Duodenal mucosa (tissue), 2 donors: ENCODE measurements around the gene PDE4B.
"Not testable (repeated sequence)": the region's sequence is repeated elsewhere in the genome, so short reads cannot be mapped to it uniquely, and the experiment has no call there.

Experiments used
- H3K27ac ChIP-seq: one replicate; pipeline ENCODE4 v1.7.0; 2013; ENCODE audit warnings: low read depth, low read length
- H3K27me3 ChIP-seq, 2 donors: one replicate each; pipeline ENCODE4 v1.7.0; 2013; ENCODE audit warnings: low read length in 2 of 2, control low read depth in 1 of 2; ENCODE audit not compliant: insufficient read depth in 2 of 2, control insufficient read depth in 1 of 2
- H3K36me3 ChIP-seq, 2 donors: one replicate each; pipeline ENCODE4 v1.7.0; 2013; ENCODE audit warnings: low read length in 2 of 2, control low read depth in 1 of 2; ENCODE audit not compliant: insufficient read depth in 2 of 2, control insufficient read depth in 1 of 2
- H3K4me1 ChIP-seq, 2 donors: one replicate each; pipeline ENCODE4 v1.7.0; 2013; ENCODE audit warnings: low read length in 2 of 2, control low read depth in 1 of 2; ENCODE audit not compliant: insufficient read depth in 2 of 2, control insufficient read depth in 1 of 2
- H3K4me3 ChIP-seq, 2 donors: one replicate each; pipeline ENCODE4 v1.7.0; 2013; ENCODE audit warnings: low read length in 2 of 2, low read depth in 1 of 2
- H3K9ac ChIP-seq, 2 donors: one replicate each; pipeline ENCODE4 v1.7.0; 2013; ENCODE audit warnings: low read length in 2 of 2, low read depth in 1 of 2
- H3K9me3 ChIP-seq, 2 donors: one replicate each; pipeline ENCODE4 v1.7.0; 2013; ENCODE audit warnings: low read length in 2 of 2, control low read depth in 1 of 2; ENCODE audit not compliant: control insufficient read depth in 1 of 2

PDE4B gene

GRCh38 chr1:66088787-66089186 lies 296.1 kb downstream of the PDE4B start:
- no peak overlapping the region for H3K4me3 ChIP-seq
- H3K9me3 ChIP-seq = no peaks in the 10 kb centered on the region
- H3K36me3 ChIP-seq = no peaks in the 10 kb centered on the region
- no peaks in the 10 kb centered on the region for H3K27me3 ChIP-seq
- no peaks in the 10 kb centered on the region for H3K4me1 ChIP-seq
- no peak overlapping the region for H3K27ac ChIP-seq
- H3K9ac ChIP-seq = no peak overlapping the region

GRCh38 chr1:66090859-66091457 lies 298.3 kb downstream of the PDE4B start:
- H3K9me3 ChIP-seq = no peaks in the 10 kb centered on the region
- H3K9ac ChIP-seq = no peak overlapping the region
- H3K27ac ChIP-seq = no peak overlapping the region
- no peaks in the 10 kb centered on the region for H3K4me1 ChIP-seq
- H3K36me3 ChIP-seq = no peaks in the 10 kb centered on the region
- no peaks in the 10 kb centered on the region for H3K27me3 ChIP-seq
- no peak overlapping the region for H3K4me3 ChIP-seq

- Histone ChIP-seq H3K9me3 (no peaks in the 10 kb centered on the region), H3K27ac (no peak overlapping the region), H3K27me3 (no peaks in the 10 kb centered on the region), H3K36me3 (no peaks in the 10 kb centered on the region), H3K4me1 (no peaks in the 10 kb centered on the region), H3K9ac (no peak overlapping the region), H3K4me3 (no peak overlapping the region)
Observed at GRCh38 chr1:66095190-66095589, 302.5 kb downstream of the PDE4B start.

- not testable (repeated sequence) for H3K9me3 ChIP-seq, H3K36me3 ChIP-seq, H3K27me3 ChIP-seq, H3K4me1 ChIP-seq, H3K4me3 ChIP-seq, H3K9ac ChIP-seq, H3K27ac ChIP-seq
Observed at GRCh38 chr1:66100959-66101358, 308.3 kb downstream of the PDE4B start.

- not testable (repeated sequence) for H3K9ac ChIP-seq, H3K27ac ChIP-seq, H3K9me3 ChIP-seq, H3K36me3 ChIP-seq, H3K4me1 ChIP-seq, H3K27me3 ChIP-seq, H3K4me3 ChIP-seq
Observed at GRCh38 chr1:66104076-66104475, 311.4 kb downstream of the PDE4B start.

GRCh38 chr1:66108624-66109023 lies 315.9 kb downstream of the PDE4B start:
- no peak overlapping the region for H3K9ac ChIP-seq
- no peaks in the 10 kb centered on the region for H3K36me3 ChIP-seq
- no peak overlapping the region for H3K4me3 ChIP-seq
- no peak overlapping the region for H3K27ac ChIP-seq
- H3K9me3 ChIP-seq = no peaks in the 10 kb centered on the region
- H3K4me1 ChIP-seq = no peaks in the 10 kb centered on the region
- no peaks in the 10 kb centered on the region for H3K27me3 ChIP-seq

GRCh38 chr1:66112744-66113400 lies 320.2 kb downstream of the PDE4B start:
- Histone ChIP-seq H3K9ac (no peak overlapping the region), H3K9me3 (no peaks in the 10 kb centered on the region), H3K36me3 (no peaks in the 10 kb centered on the region), H3K27ac (no peak overlapping the region), H3K4me1 (no peaks in the 10 kb centered on the region), H3K27me3 (no peaks in the 10 kb centered on the region), H3K4me3 (no peak overlapping the region)

GRCh38 chr1:66119148-66119547 lies 326.5 kb downstream of the PDE4B start:
- no peaks in the 10 kb centered on the region for H3K4me1 ChIP-seq
- H3K9me3 ChIP-seq = no peaks in the 10 kb centered on the region
- H3K27ac ChIP-seq = no peak overlapping the region
- no peaks in the 10 kb centered on the region for H3K36me3 ChIP-seq
- no peaks in the 10 kb centered on the region for H3K27me3 ChIP-seq
- H3K4me3 ChIP-seq = no peak overlapping the region
- no peak overlapping the region for H3K9ac ChIP-seq

- Histone ChIP-seq H3K9me3 (no peaks in the 10 kb centered on the region), H3K4me3 (no peak overlapping the region), H3K36me3 (no peaks in the 10 kb centered on the region), H3K27ac (no peak overlapping the region), H3K4me1 (no peaks in the 10 kb centered on the region), H3K9ac (no peak overlapping the region), H3K27me3 (no peaks in the 10 kb centered on the region)
Observed at GRCh38 chr1:66124670-66125069, 332.0 kb downstream of the PDE4B start.

- H3K4me1 ChIP-seq = not testable (repeated sequence)
Observed at GRCh38 chr1:66128641-66129040, 335.9 kb downstream of the PDE4B start.

More at GRCh38 chr1:66128641-66129040, 335.9 kb downstream of the PDE4B start:
- not testable (repeated sequence) for H3K9me3 ChIP-seq, H3K27me3 ChIP-seq, H3K9ac ChIP-seq, H3K4me3 ChIP-seq, H3K27ac ChIP-seq, H3K36me3 ChIP-seq
